MM.1S (cell line): ENCODE measurements around the gene PRXL2A.

Experiments
- CTCF ChIP-seq: fragments of 300-600 bp; sonication (generic); IDR thresholded peaks from 2 replicates; pipeline ENCODE4 v1.5.1; 2016; ENCODE audit warnings: antibody characterized with exemption, low read length, mixed read lengths
- EZH2phosphoT487 ChIP-seq: fragments of 300-600 bp; sonication (generic); IDR thresholded peaks from 2 replicates; pipeline ENCODE4 v1.6.1; 2018; ENCODE audit warnings: antibody characterized with exemption, low read length

GRCh38 chr10:80449520-80449919 is 41.2 kb downstream of the PRXL2A start:
- no peak for TF ChIP-seq EZH2phosphoT487
- TF ChIP-seq CTCF = no peak
